22Rv1 (cell line): Measurements from ENCODE around the gene IFNA13.

ENCODE experiments used
- CTCF ChIP-seq: fragments of 450-650 bp; IDR thresholded peaks from 2 replicates; pipeline ENCODE4 v1.5.1; 2017; ENCODE audit warnings: mild to moderate bottlenecking
- ZFX ChIP-seq: fragments of 450-650 bp; IDR thresholded peaks from 2 replicates; pipeline ENCODE4 v1.6.1; 2017; ENCODE audit warnings: antibody characterized with exemption, borderline replicate concordance

- no peak for TF ChIP-seq CTCF
- TF ChIP-seq ZFX: no peak
Observed at GRCh38 chr9:21383627-21384026, 15.8 kb upstream of the IFNA13 start.
